OCI-LY3 (cell line): ENCODE results near the gene ART1.

Experiments
- H2AFZ ChIP-seq: fragments of 200-600, 300-600 bp; shearing (Covaris generic); 2 replicates; pipeline ENCODE4 v1.6.0; 2014; ENCODE audit warnings: antibody characterized with exemption, low read depth, low read length
- H3K27ac ChIP-seq: fragments of 200-600, 300-600 bp; sonication (generic); 2 replicates; pipeline ENCODE4 v1.5.1; 2014; ENCODE audit warnings: mild to moderate bottlenecking, low read length, moderate library complexity, mixed read lengths
- H3K27me3 ChIP-seq: fragments of 200-600, 300-600 bp; sonication (generic); 2 replicates; pipeline ENCODE4 v1.6.1; 2014; ENCODE audit warnings: low read depth, low read length, mixed read lengths
- H3K36me3 ChIP-seq: fragments of 200-600, 300-600 bp; sonication (generic); replicated peaks from 2 replicates; pipeline ENCODE3; 2014; ENCODE audit warnings: low read depth, low read length, mixed read lengths
- H3K4me1 ChIP-seq: fragments of 300-600, 200-600 bp; sonication (generic); 2 replicates; pipeline ENCODE4 v1.6.1; 2014; ENCODE audit warnings: low read length, mixed read lengths
- H3K4me2 ChIP-seq: fragments of 200-600, 300-600 bp; sonication (generic); 2 replicates; pipeline ENCODE4 v1.6.1; 2014; ENCODE audit warnings: low read length, mixed read lengths
- H3K4me3 ChIP-seq: fragments of 300-600, 200-600 bp; sonication (generic); 2 replicates; pipeline ENCODE4 v1.5.1; 2014; ENCODE audit warnings: antibody characterized with exemption, mild to moderate bottlenecking, low read length, moderate library complexity
- H3K79me2 ChIP-seq: fragments of 300-600, 200-600 bp; shearing (Covaris generic); 2 replicates; pipeline ENCODE4 v1.6.1; 2014; ENCODE audit warnings: mild to moderate bottlenecking, low read length, mixed read lengths
- H3K9ac ChIP-seq: fragments of 300-600, 200-600 bp; shearing (Covaris generic); 2 replicates; pipeline ENCODE4 v1.6.0; 2014; ENCODE audit warnings: mild to moderate bottlenecking, low read length, moderate library complexity
- H3K9me3 ChIP-seq: fragments of 200-600, 300-600 bp; shearing (Covaris generic); 2 replicates; pipeline ENCODE4 v1.6.1; 2014; ENCODE audit warnings: low read length, mixed read lengths; ENCODE audit not compliant: insufficient read depth
- H4K20me1 ChIP-seq: fragments of 200-600, 300-600 bp; sonication (generic); 2 replicates; pipeline ENCODE4 v1.6.1; 2016; ENCODE audit warnings: low read length, mixed read lengths; ENCODE audit not compliant: insufficient read depth
- CTCF ChIP-seq: fragments of 200-600, 300-600 bp; sonication (generic); IDR thresholded peaks from 2 replicates; pipeline ENCODE4 v1.5.1; 2014; ENCODE audit warnings: antibody characterized with exemption, low read length, low read depth
- EZH2phosphoT487 ChIP-seq: fragments of 200-600 bp; shearing (Covaris generic); IDR thresholded peaks from 2 replicates; pipeline ENCODE4 v1.6.1; 2018; ENCODE audit warnings: antibody characterized with exemption, mixed run types, low read depth

The ART1 gene

GRCh38 chr11:3605771-3606203 lies 39.1 kb upstream of the ART1 start:
- no peak overlapping the region for H3K4me3 ChIP-seq
- H2AFZ ChIP-seq: no peak overlapping the region
- no peak overlapping the region for H3K9ac ChIP-seq
- H3K27me3 ChIP-seq: no peaks in the 10 kb centered on the region
- TF ChIP-seq EZH2phosphoT487 (no peak), CTCF (no peak)
- H3K79me2 ChIP-seq: no peaks in the 10 kb centered on the region
- H4K20me1 ChIP-seq: no peaks in the 10 kb centered on the region
- no peaks in the 10 kb centered on the region for H3K9me3 ChIP-seq
- no peak overlapping the region for H3K4me2 ChIP-seq
- no peaks in the 10 kb centered on the region for H3K36me3 ChIP-seq
- no peak overlapping the region for H3K27ac ChIP-seq
- no peaks in the 10 kb centered on the region for H3K4me1 ChIP-seq

- H3K9me3 ChIP-seq: no peaks in the 10 kb centered on the region
- H2AFZ ChIP-seq: no peak overlapping the region
- no peak overlapping the region for H3K4me2 ChIP-seq
- TF ChIP-seq CTCF: peak; percentile 73
- no peak for TF ChIP-seq EZH2phosphoT487
- no peak overlapping the region for H3K4me3 ChIP-seq
- H3K27ac ChIP-seq: no peak overlapping the region
- no peak overlapping the region for H3K9ac ChIP-seq
- H3K4me1 ChIP-seq: peaks cover 10% of the 10 kb centered on the region
- H4K20me1 ChIP-seq: no peaks in the 10 kb centered on the region
- no peaks in the 10 kb centered on the region for H3K36me3 ChIP-seq
- H3K79me2 ChIP-seq: no peaks in the 10 kb centered on the region
- no peaks in the 10 kb centered on the region for H3K27me3 ChIP-seq
These were observed 35.3 kb upstream of the ART1 start for GRCh38 chr11:3609416-3610265.

DNA sequence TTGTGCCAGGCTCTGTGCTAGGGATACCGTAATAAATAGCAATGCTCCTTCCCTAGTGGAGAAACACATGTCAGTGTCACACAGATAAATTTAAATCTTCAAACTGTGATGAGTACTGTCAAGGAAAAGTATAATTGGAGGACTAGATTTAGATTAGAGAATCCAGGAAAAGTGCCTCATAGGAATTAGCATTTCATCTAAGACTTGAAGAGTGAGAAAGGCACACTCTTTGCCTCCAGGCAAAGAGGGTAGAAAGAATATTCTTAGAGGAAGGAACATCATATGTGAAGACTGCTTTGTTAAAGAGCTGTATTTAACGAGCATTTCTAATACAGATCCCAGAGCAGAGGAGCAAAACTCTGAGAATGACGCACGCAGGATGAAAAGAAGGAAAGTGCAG lies 34.1 kb upstream of the ART1 start:
- no peaks in the 10 kb centered on the region for H3K79me2 ChIP-seq
- no peaks in the 10 kb centered on the region for H3K27me3 ChIP-seq
- H3K4me2 ChIP-seq: no peak overlapping the region
- no peak overlapping the region for H3K9ac ChIP-seq
- H3K4me1 ChIP-seq: peaks cover 15% of the 10 kb centered on the region
- H2AFZ ChIP-seq: no peak overlapping the region
- H3K27ac ChIP-seq: no peak overlapping the region
- no peaks in the 10 kb centered on the region for H4K20me1 ChIP-seq
- no peaks in the 10 kb centered on the region for H3K9me3 ChIP-seq
- no peak overlapping the region for H3K4me3 ChIP-seq
- H3K36me3 ChIP-seq: no peaks in the 10 kb centered on the region
- no peak for TF ChIP-seq EZH2phosphoT487
- no peak for TF ChIP-seq CTCF

DNA sequence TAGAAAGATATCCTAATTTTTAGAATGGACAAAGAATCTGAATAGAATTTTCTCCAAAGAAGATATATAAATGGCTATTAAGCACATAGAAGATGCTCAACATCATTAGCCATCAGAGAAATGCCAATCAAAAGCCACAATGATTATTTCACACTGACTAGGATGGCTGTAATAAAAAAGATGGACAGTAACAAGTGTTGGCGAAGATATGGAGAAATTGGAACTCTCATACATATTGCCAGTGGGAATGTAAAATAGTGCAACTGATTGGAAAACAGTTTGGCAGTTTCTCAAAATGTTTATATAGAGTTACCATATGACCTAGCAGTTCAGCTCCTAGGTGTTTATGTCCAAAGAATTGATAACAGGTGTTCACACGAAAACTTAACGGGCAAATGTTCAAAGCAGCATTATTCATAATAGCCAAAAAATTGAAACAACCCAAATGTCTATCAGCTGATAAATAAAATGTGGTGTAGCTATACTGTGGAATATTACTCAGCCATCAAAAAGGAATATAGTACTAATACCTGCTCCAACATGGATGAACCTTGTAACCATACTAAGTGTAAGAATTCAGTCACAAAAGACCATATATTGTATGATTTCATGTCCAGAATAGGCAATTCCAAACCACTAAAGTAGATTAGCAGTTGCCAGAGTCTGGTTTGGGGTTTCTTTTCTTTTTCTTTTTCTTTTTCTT lies 32.8 kb upstream of the ART1 start:
- no peaks in the 10 kb centered on the region for H3K79me2 ChIP-seq

More for the DNA sequence above, 32.8 kb upstream of the ART1 start:
- Histone ChIP-seq H3K4me1 (peaks cover 15% of the 10 kb centered on the region), H2AFZ (no peak overlapping the region), H3K4me2 (no peak overlapping the region), H3K9ac (no peak overlapping the region), H3K27me3 (no peaks in the 10 kb centered on the region), H3K36me3 (no peaks in the 10 kb centered on the region), H3K4me3 (no peak overlapping the region), H4K20me1 (no peaks in the 10 kb centered on the region), H3K27ac (no peak overlapping the region), H3K9me3 (no peaks in the 10 kb centered on the region)
- TF ChIP-seq EZH2phosphoT487: no peak
- TF ChIP-seq CTCF: no peak
